ENCODE results near the gene MARS1.
A peak's percentile ranks its signal among the peaks of the same experiment; 100 is the strongest.
"Not testable (repeated sequence)": the region's sequence is repeated elsewhere in the genome, so short reads cannot be mapped to it uniquely, and the experiment has no call there.

Gene MARS1

DNA sequence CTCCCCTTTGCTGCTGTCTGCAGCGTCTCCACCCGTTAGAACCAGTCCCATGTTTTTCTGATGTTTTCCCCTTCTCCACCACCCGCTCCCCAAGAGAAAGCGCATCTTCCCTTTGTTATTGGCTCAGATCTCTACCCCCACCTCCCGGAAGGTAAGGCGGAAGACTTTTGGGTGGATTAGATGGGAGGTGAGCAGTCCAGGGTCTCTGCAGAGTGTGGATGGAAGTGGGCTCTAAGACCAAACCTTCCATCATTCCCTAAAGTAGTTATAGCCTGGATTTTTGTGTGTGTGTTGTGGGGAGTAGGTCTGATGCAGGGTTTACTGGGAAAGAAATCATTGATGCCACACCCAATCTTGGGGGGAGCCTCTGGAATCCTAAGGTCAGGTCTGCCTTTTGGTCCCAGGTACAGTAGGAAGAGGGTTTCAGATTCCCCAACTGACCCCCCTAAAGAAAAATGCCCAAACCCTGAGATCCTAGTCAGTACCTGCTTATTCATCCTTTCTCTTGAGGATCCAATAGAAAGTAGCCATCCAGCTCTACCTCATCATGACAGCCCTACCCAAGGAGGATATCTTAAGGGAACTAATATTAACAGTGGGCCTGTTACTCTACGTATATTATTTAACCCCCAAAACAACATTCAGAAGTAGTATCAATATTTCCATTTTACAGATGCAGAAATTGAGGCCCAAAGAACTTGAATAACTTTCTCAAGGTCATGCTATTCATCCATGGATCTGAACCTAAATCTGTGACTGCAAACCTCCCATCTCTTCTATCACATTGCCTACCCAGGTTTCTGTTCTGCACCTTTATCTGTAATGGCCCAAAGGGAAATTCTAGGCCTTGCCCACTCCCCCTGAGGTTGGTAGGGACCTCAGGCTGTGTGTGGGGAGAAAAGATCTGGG is 63.0 kb downstream of the MARS1 start:
- Histone ChIP-seq H3K4me3 (ENCODE audit: low read depth in 1 of 2, low read length in 2 of 2) (peak overlapping the region in 1 of 2 donors; percentile 70), H3K9me3 (ENCODE audit: control insufficient read depth in 1 of 2, low read length in 2 of 2) (no peaks in the 10 kb centered on the region)

DNA sequence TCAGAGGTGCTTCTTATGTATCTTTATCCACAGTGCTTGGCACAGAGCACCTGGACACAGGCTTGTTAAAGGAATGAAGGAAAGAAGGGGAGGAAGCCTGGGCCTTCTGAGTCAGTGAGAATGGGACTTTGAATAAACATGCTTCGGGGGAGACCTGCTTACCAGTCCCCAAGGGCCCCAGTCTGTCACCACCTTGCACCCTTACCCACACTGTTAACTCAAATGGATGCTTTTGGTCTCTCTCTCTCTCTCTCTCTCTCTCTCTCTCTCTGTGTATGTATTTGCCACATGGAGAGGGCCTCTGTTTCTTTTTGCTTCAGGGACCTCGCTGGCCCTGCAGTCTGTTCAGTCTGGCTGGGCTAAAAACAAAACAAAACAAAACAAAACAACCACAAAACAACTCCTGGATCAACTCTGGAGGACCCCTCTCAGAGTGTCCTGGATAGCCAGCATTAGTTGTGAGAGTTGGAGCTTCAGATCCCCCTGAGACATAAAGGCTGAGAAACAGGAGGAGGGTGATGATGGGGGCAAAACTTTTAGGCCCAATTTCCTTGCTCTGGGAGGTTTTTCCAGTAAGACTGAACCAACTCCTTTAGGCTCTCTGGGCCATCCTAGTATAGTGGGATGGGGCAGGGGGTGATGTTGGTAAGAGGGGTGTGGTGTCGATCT is 63.9 kb downstream of the MARS1 start:
- peaks cover 17% of the 10 kb centered on the region for H3K27me3 ChIP-seq (ENCODE audit: low read depth, low read length)
- no peak overlapping the region for H3K27ac ChIP-seq (ENCODE audit: low read length)
- H3K9me3 ChIP-seq (ENCODE audit: control insufficient read depth in 1 of 2, low read length in 2 of 2): no peaks in the 10 kb centered on the region
- peaks cover 0 to 17% of the 10 kb centered on the region in 2 donors for H3K4me1 ChIP-seq (ENCODE audit: control insufficient read depth in 1 of 2, insufficient read depth in 2 of 2, low read length in 2 of 2)
- H3K36me3 ChIP-seq (ENCODE audit: control insufficient read depth in 1 of 2, insufficient read depth in 2 of 2, low read length in 2 of 2): no peaks in the 10 kb centered on the region
- no peak overlapping the region for H3K4me3 ChIP-seq (ENCODE audit: low read depth in 1 of 2, low read length in 2 of 2)

More for the DNA sequence above, 63.0 kb downstream of the MARS1 start:
- Histone ChIP-seq H3K27me3 (ENCODE audit: low read depth, low read length) (peaks cover 17% of the 10 kb centered on the region), H3K4me1 (ENCODE audit: control insufficient read depth in 1 of 2, insufficient read depth in 2 of 2, low read length in 2 of 2) (peaks cover 3 to 22% of the 10 kb centered on the region in 2 donors), H3K36me3 (ENCODE audit: control insufficient read depth in 1 of 2, insufficient read depth in 2 of 2, low read length in 2 of 2) (no peaks in the 10 kb centered on the region), H3K27ac (ENCODE audit: low read length) (no peak overlapping the region)

DNA sequence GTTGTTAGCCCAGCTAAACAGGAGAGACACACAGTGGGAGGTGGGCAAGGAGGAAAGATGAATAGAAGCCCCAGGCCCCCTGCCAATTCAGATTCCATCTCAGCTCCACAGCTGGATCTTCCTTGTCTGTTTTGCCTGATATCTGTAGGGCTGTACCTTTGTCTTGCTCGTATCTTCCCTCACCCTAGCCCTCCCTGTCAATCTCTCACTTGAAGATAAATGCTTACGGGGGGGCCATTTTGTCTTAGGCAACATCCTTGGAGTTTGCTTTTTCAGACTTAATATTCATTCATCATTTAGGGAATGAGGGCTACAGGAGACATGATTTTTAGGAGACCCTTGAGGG is 64.4 kb downstream of the MARS1 start:
- H3K27me3 ChIP-seq (ENCODE audit: low read depth, low read length): peaks cover 17% of the 10 kb centered on the region
- H3K9me3 ChIP-seq (ENCODE audit: control insufficient read depth in 1 of 2, low read length in 2 of 2): no peaks in the 10 kb centered on the region
- no peak overlapping the region for H3K4me3 ChIP-seq (ENCODE audit: low read depth in 1 of 2, low read length in 2 of 2)
- no peaks in the 10 kb centered on the region for H3K36me3 ChIP-seq (ENCODE audit: control insufficient read depth in 1 of 2, insufficient read depth in 2 of 2, low read length in 2 of 2)
- no peak overlapping the region for H3K27ac ChIP-seq (ENCODE audit: low read length)
- H3K4me1 ChIP-seq (ENCODE audit: control insufficient read depth in 1 of 2, insufficient read depth in 2 of 2, low read length in 2 of 2): peaks cover 0 to 16% of the 10 kb centered on the region in 2 donors

DNA sequence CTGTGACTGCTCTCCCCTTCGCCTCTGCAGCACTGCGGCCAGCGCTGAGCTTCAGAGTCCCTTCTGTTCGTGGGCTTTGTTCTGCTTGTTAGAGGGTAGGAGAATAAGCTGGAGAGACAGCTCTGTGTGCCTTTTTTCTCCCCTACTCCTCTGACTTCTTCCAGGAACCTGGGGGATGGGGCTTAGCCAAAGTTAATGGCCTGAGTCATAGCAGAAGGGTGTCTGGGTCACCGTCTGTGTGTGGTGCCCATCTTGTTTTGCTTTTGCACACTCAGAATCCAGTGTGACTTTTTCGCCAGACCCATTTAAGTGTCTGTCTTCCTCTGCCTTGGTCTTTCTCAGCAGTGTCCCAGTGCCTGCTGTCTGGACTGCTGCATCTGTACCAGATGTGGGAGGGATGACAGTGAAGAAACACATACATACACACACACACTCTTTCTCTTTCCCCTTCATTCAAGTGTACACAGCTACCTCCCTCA is 65.0 kb downstream of the MARS1 start:
- H3K27ac ChIP-seq (ENCODE audit: low read length): no peak overlapping the region
- peaks cover 16% of the 10 kb centered on the region for H3K27me3 ChIP-seq (ENCODE audit: low read depth, low read length)
- H3K9me3 ChIP-seq (ENCODE audit: control insufficient read depth in 1 of 2, low read length in 2 of 2): no peaks in the 10 kb centered on the region
- H3K36me3 ChIP-seq (ENCODE audit: control insufficient read depth in 1 of 2, insufficient read depth in 2 of 2, low read length in 2 of 2): no peaks in the 10 kb centered on the region
- H3K4me3 ChIP-seq (ENCODE audit: low read depth in 1 of 2, low read length in 2 of 2): no peak overlapping the region
- peaks cover 0 to 13% of the 10 kb centered on the region in 2 donors for H3K4me1 ChIP-seq (ENCODE audit: control insufficient read depth in 1 of 2, insufficient read depth in 2 of 2, low read length in 2 of 2)

DNA sequence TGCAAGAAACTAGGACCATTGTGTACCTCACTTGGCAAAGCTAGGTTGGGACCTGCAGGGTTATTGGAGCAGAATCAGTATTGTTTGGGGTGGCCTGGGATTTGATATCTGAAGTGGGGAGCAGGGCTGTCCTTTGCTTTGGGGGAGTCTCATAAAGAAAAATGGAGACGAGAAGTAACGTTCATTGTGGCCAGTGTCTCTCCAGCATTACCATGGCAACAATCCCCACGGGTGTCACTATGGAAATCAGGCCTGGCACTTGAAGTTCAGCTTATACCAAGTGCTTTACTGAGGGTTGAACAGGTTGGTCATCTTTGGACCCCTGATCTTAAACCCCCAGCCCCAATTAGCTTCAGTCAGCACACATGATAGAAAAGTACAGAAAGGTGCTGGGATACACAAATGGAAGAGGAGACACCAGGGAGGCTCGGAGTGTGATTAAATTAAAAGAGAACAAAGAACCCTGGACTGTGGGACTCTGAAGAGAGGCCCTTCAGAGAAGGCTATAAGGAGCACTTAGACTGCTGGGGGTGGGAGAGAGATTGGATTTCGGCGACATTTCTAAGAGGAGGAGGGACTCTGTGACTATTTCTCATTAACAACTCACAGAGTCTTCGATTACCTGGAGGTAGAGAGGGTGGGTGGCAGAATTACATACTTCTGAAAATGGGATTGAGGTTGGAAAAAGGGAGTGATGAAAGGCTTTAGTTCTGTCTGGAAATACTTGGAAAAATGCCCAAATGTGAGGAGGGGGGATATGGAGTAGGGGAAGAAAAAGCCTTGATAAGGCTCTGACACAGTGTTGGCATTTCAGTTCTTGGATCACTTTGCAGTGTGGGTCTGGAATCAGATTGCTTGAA is 65.7 kb downstream of the MARS1 start:
- peaks cover 9% of the 10 kb centered on the region for H3K27me3 ChIP-seq (ENCODE audit: low read depth, low read length)
- no peaks in the 10 kb centered on the region for H3K36me3 ChIP-seq (ENCODE audit: control insufficient read depth in 1 of 2, insufficient read depth in 2 of 2, low read length in 2 of 2)
- peaks cover 0 to 13% of the 10 kb centered on the region in 2 donors for H3K4me1 ChIP-seq (ENCODE audit: control insufficient read depth in 1 of 2, insufficient read depth in 2 of 2, low read length in 2 of 2)
- no peak overlapping the region for H3K27ac ChIP-seq (ENCODE audit: low read length)
- H3K4me3 ChIP-seq (ENCODE audit: low read depth in 1 of 2, low read length in 2 of 2): no peak overlapping the region
- H3K9me3 ChIP-seq (ENCODE audit: control insufficient read depth in 1 of 2, low read length in 2 of 2): no peaks in the 10 kb centered on the region

DNA sequence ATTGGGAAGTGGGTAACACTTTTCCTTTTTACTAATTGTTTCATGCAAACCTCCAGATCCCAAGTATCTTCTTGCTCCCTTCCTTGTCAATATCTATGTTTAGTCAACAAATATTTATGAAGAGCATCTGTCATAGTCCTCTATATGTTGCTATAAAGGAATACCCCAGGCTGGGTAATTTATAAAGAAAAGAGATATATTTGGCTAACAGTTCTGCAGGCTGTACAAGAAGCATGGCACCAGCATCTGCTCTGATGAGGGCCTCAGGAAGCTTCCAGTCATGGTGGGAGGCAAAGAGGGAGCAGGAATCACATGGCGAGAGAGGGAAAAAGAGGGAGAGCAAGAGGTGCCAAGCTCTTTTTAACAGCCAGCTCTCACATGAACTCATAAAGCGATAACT is 66.6 kb downstream of the MARS1 start:
- Histone ChIP-seq H3K9me3 (ENCODE audit: control insufficient read depth in 1 of 2, low read length in 2 of 2) (no peaks in the 10 kb centered on the region), H3K27me3 (ENCODE audit: low read depth, low read length) (peaks cover under 1% of the 10 kb centered on the region), H3K4me1 (ENCODE audit: control insufficient read depth in 1 of 2, insufficient read depth in 2 of 2, low read length in 2 of 2) (peaks cover 0 to 11% of the 10 kb centered on the region in 2 donors)

DNA sequence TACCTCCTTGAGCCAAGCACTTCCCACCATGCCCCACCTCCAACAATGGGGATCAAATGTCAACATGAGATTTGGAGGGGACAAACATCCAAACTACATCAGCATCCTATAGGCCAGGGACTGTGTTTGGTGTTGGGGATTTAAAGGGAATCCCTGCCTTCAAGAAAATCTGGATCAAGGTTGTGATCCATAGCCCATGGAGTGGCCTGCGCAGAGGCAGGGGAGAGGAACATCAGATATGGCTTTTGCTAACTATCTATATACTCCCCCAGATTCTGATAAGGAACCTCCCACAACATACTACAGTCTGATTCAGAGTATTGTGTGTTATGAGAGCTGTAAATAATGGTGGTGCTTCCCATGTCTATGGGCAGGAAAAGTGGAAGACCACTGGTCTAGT is 67.0 kb downstream of the MARS1 start:
- H3K27ac ChIP-seq (ENCODE audit: low read length): no peak overlapping the region
- H3K4me3 ChIP-seq (ENCODE audit: low read depth in 1 of 2, low read length in 2 of 2): no peak overlapping the region
- no peaks in the 10 kb centered on the region for H3K27me3 ChIP-seq (ENCODE audit: low read depth, low read length)
- no peaks in the 10 kb centered on the region for H3K36me3 ChIP-seq (ENCODE audit: control insufficient read depth in 1 of 2, insufficient read depth in 2 of 2, low read length in 2 of 2)
- peaks cover 0 to 6% of the 10 kb centered on the region in 2 donors for H3K4me1 ChIP-seq (ENCODE audit: control insufficient read depth in 1 of 2, insufficient read depth in 2 of 2, low read length in 2 of 2)
- no peaks in the 10 kb centered on the region for H3K9me3 ChIP-seq (ENCODE audit: control insufficient read depth in 1 of 2, low read length in 2 of 2)

More for the DNA sequence above, 66.6 kb downstream of the MARS1 start:
- Histone ChIP-seq H3K36me3 (ENCODE audit: control insufficient read depth in 1 of 2, insufficient read depth in 2 of 2, low read length in 2 of 2) (no peaks in the 10 kb centered on the region), H3K27ac (ENCODE audit: low read length) (no peak overlapping the region), H3K4me3 (ENCODE audit: low read depth in 1 of 2, low read length in 2 of 2) (no peak overlapping the region)

DNA sequence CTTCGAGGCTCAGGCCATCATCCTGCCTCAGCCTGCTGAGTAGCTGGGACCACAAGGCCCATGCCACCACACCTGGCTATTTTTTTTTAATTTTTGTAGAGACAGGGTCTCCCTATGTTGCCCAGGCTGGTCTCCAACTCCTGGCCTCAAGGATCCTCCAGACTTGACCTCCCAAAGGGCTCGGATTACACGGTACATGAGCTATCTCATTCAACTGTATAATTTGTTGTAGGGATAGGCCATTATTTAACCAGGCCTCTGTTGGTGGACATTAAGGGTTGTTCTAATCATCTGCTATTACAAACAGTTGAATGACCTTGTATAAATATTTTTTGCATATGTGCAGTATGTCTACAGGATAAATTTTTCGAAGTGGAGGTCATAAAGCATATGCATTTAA is 71.0 kb downstream of the MARS1 start:
- Histone ChIP-seq H3K4me1 (ENCODE audit: control insufficient read depth in 1 of 2, insufficient read depth in 2 of 2, low read length in 2 of 2) (no peaks in the 10 kb centered on the region), H3K9me3 (ENCODE audit: control insufficient read depth in 1 of 2, low read length in 2 of 2) (no peaks in the 10 kb centered on the region)

DNA sequence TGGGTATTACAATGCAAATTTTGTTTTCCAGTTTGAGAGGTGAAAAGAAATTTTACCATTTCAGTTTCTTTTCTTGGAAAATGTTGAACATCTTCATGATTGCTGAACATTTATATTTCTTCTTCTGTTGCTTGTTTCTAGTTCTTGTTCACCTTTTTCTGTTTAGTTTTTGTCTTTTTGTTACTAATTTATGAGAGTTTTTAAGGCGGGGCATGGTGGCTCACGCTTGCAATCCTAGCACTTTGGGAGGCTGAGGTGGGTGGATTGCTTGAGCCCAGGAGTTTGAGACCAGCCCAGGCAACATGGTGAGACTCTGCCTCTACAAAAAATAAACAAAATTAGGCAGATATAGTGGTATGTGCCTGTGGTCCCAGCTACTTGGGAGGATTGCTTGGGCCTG is 72.6 kb downstream of the MARS1 start:
- no peak overlapping the region for H3K4me3 ChIP-seq (ENCODE audit: low read depth in 1 of 2, low read length in 2 of 2)
- H3K9me3 ChIP-seq (ENCODE audit: control insufficient read depth in 1 of 2, low read length in 2 of 2): no peaks in the 10 kb centered on the region
- no peak overlapping the region for H3K27ac ChIP-seq (ENCODE audit: low read length)
- no peaks in the 10 kb centered on the region for H3K36me3 ChIP-seq (ENCODE audit: control insufficient read depth in 1 of 2, insufficient read depth in 2 of 2, low read length in 2 of 2)
- H3K4me1 ChIP-seq (ENCODE audit: control insufficient read depth in 1 of 2, insufficient read depth in 2 of 2, low read length in 2 of 2): no peaks in the 10 kb centered on the region
- H3K27me3 ChIP-seq (ENCODE audit: low read depth, low read length): no peaks in the 10 kb centered on the region

More for the DNA sequence above, 71.0 kb downstream of the MARS1 start:
- no peaks in the 10 kb centered on the region for H3K27me3 ChIP-seq (ENCODE audit: low read depth, low read length)
- H3K27ac ChIP-seq (ENCODE audit: low read length): no peak overlapping the region
- no peak overlapping the region for H3K4me3 ChIP-seq (ENCODE audit: low read depth in 1 of 2, low read length in 2 of 2)
- H3K36me3 ChIP-seq (ENCODE audit: control insufficient read depth in 1 of 2, insufficient read depth in 2 of 2, low read length in 2 of 2): no peaks in the 10 kb centered on the region

DNA sequence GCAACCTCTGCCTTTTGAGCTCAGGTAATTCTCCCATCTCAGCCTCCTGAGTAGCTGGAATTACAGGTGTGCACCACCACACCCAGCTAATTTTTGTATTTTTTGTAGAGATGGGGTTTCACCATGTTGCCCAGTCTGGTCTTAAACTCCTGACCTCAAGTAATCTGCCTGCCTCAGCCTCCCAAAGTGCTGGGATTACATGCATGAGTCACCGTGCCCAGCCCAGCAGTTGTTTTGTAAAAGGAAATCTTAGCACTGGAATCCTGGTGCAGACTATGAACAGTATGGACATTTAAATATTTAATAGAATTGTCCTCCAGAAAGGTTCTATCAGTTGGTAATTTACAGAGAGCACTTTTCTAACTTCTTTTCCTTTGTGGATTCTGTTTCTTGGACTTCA is 73.2 kb downstream of the MARS1 start:
- H3K4me3 ChIP-seq (ENCODE audit: low read depth in 1 of 2, low read length in 2 of 2); H3K27me3 ChIP-seq (ENCODE audit: low read depth, low read length); H3K27ac ChIP-seq (ENCODE audit: low read length); H3K4me1 ChIP-seq (ENCODE audit: control insufficient read depth in 1 of 2, insufficient read depth in 2 of 2, low read length in 2 of 2); H3K9me3 ChIP-seq (ENCODE audit: control insufficient read depth in 1 of 2, low read length in 2 of 2); H3K36me3 ChIP-seq (ENCODE audit: control insufficient read depth in 1 of 2, insufficient read depth in 2 of 2, low read length in 2 of 2): not testable (repeated sequence)

DNA sequence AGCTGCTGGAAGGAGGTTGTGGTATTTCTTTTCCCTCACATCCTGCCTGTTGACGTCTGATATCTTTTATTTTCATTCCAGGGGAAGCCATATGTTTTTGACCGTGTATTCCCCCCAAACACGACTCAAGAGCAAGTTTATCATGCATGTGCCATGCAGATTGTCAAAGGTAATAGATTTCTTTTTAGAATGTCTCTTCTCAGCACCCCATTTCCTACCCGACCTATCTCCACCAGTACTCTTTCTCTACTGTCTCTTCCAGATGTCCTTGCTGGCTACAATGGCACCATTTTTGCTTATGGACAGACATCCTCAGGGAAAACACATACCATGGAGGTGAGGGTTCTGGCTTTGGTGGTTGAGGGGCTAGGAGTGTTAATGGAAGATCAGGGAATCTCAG is 75.5 kb downstream of the MARS1 start:
- no peak overlapping the region for H3K4me3 ChIP-seq (ENCODE audit: low read depth in 1 of 2, low read length in 2 of 2)
- no peaks in the 10 kb centered on the region for H3K27me3 ChIP-seq (ENCODE audit: low read depth, low read length)
- H3K27ac ChIP-seq (ENCODE audit: low read length): no peak overlapping the region
- no peaks in the 10 kb centered on the region for H3K9me3 ChIP-seq (ENCODE audit: control insufficient read depth in 1 of 2, low read length in 2 of 2)
- no peaks in the 10 kb centered on the region for H3K4me1 ChIP-seq (ENCODE audit: control insufficient read depth in 1 of 2, insufficient read depth in 2 of 2, low read length in 2 of 2)
- no peaks in the 10 kb centered on the region for H3K36me3 ChIP-seq (ENCODE audit: control insufficient read depth in 1 of 2, insufficient read depth in 2 of 2, low read length in 2 of 2)
